Thoracic aorta (tissue), 2 donors: ENCODE results near the gene RAP1GAP. TPM values are rescaled to one million over a fixed set of nuclear protein-coding genes. Genes with fewer than 3 reads are reported as not detected.

ENCODE experiments used
- ATAC-seq: fragments of 150-250 bp; one replicate; pipeline ENCODE4 v1.8.0; 2017; ENCODE audit warnings: low read depth; ENCODE audit not compliant: insufficient number of reproducible peaks, low FRiP score
- DNase-seq: peaks from one replicate; pipeline ENCODE4 v3.0.0-alpha.2; 2020; ENCODE audit warnings: low spot score
- H3K27ac ChIP-seq, 2 donors: fragments of 200-600 bp; sonication (generic); 1 replicate in 1 of 2; 2 replicates in 1 of 2; pipeline ENCODE4 v1.5.1; 2016; ENCODE audit warnings: mild to moderate bottlenecking in 2 of 2, moderate library complexity in 2 of 2
- H3K27me3 ChIP-seq: fragments of 200-600 bp; sonication (generic); replicated peaks from 2 replicates; pipeline ENCODE4 v1.6.0; 2016; ENCODE audit warnings: mild to moderate bottlenecking; ENCODE audit not compliant: insufficient read depth
- H3K36me3 ChIP-seq: fragments of 200-600 bp; sonication (generic); one replicate; pipeline ENCODE4 v1.5.1; 2016
- H3K4me1 ChIP-seq, 2 donors: fragments of 200-600 bp; sonication (generic); 1 replicate in 1 of 2; 2 replicates in 1 of 2; pipeline versions ENCODE4 v1.5.1 to v1.6.0; 2016; ENCODE audit warnings: low read depth in 2 of 2, mild to moderate bottlenecking in 1 of 2; ENCODE audit not compliant: control insufficient read depth in 1 of 2
- H3K4me3 ChIP-seq: fragments of 200-600 bp; sonication (generic); 2 replicates; pipeline ENCODE4 v1.5.1; 2016; ENCODE audit warnings: mild to moderate bottlenecking
- H3K9me3 ChIP-seq: fragments of 200-600 bp; sonication (generic); 2 replicates; pipeline ENCODE4 v1.5.1; 2016
- CTCF ChIP-seq: fragments of 200-600 bp; sonication (generic); IDR thresholded peaks from one replicate; pipeline ENCODE4 v1.5.1; 2019; ENCODE audit warnings: antibody characterized with exemption
- total RNA-seq, 2 donors: library from RNA; depleted of rRNA; stranded (reverse); fragments of >200 nt; gene quantifications; one replicate each; pipeline versions ENCODE4 v1.1.0 to v1.2.3, GENCODE V29; 2016

RAP1GAP gene
- total RNA-seq, 2 donors from 2014 or later, result 0.27 to 0.92 TPM

GRCh38 chr1:21687081-21687529 is 17.9 kb upstream of the RAP1GAP start:
- Histone ChIP-seq H3K36me3 (peaks cover 33% of the 10 kb centered on the region), H3K27ac (no peak overlapping the region), H3K9me3 (no peaks in the 10 kb centered on the region), H3K27me3 (no peaks in the 10 kb centered on the region), H3K4me3 (no peak overlapping the region), H3K4me1 (no peaks in the 10 kb centered on the region)
- DNase-seq (no peak), ATAC-seq (no peak)
- TF ChIP-seq CTCF, result no peak

GRCh38 chr1:21685946-21686678 is 17.0 kb upstream of the RAP1GAP start:
- no peak for ATAC-seq
- no peak for TF ChIP-seq CTCF
- no peak for DNase-seq
- Histone ChIP-seq H3K4me3 (no peak overlapping the region), H3K36me3 (peaks cover 28% of the 10 kb centered on the region), H3K27ac (no peak overlapping the region), H3K27me3 (no peaks in the 10 kb centered on the region), H3K4me1 (no peaks in the 10 kb centered on the region), H3K9me3 (no peaks in the 10 kb centered on the region)

GRCh38 chr1:21681426-21681825 is 12.3 kb upstream of the RAP1GAP start:
- H3K4me3 ChIP-seq, result no peak overlapping the region
- peaks cover 8% of the 10 kb centered on the region for H3K36me3 ChIP-seq
- H3K9me3 ChIP-seq, result no peaks in the 10 kb centered on the region
- TF ChIP-seq CTCF, result no peak
- H3K27ac ChIP-seq, result no peak overlapping the region
- ATAC-seq, result no peak
- H3K4me1 ChIP-seq, result no peaks in the 10 kb centered on the region
- no peak for DNase-seq
- H3K27me3 ChIP-seq, result no peaks in the 10 kb centered on the region

GRCh38 chr1:21680918-21681317 is 11.8 kb upstream of the RAP1GAP start:
- TF ChIP-seq CTCF, result no peak
- Histone ChIP-seq H3K9me3 (no peaks in the 10 kb centered on the region), H3K27me3 (no peaks in the 10 kb centered on the region), H3K36me3 (peaks cover 7% of the 10 kb centered on the region), H3K27ac (no peak overlapping the region), H3K4me3 (no peak overlapping the region), H3K4me1 (no peaks in the 10 kb centered on the region)
- ATAC-seq, result no peak
- no peak for DNase-seq

- ATAC-seq, result no peak
- H3K4me1 ChIP-seq, result no peaks in the 10 kb centered on the region
- no peak overlapping the region for H3K27ac ChIP-seq
- no peak for TF ChIP-seq CTCF
- H3K36me3 ChIP-seq, result peaks cover 7% of the 10 kb centered on the region
- H3K9me3 ChIP-seq, result no peaks in the 10 kb centered on the region
- no peak for DNase-seq
- no peak overlapping the region for H3K4me3 ChIP-seq
- no peaks in the 10 kb centered on the region for H3K27me3 ChIP-seq
Measured at GRCh38 chr1:21680381-21680780, 11.2 kb upstream of the RAP1GAP start.
